ENCODE results near the gene TPTE2.
A peak's percentile ranks its signal among the peaks of the same experiment; 100 is the strongest.
"Not testable (repeated sequence)": the region's sequence is repeated elsewhere in the genome, so short reads cannot be mapped to it uniquely, and the experiment has no call there.

Gene TPTE2

GRCh38 chr13:19567820-19568534 is 6.6 kb upstream of the TPTE2 start:
- no peak for DNase-seq (ENCODE audit: low spot score)

GRCh38 chr13:19561585-19561984 is 253 bp upstream of the TPTE2 start:
- no peak for DNase-seq (ENCODE audit: low spot score)

- DNase-seq (ENCODE audit: low spot score): not testable (repeated sequence)
These were observed 660 bp downstream of the TPTE2 start for GRCh38 chr13:19560672-19561071.

GRCh38 chr13:19559739-19560138 is 1.6 kb downstream of the TPTE2 start:
- DNase-seq (ENCODE audit: low spot score): not testable (repeated sequence)

GRCh38 chr13:19557287-19557686 is 4.0 kb downstream of the TPTE2 start:
- DNase-seq (ENCODE audit: low spot score): not testable (repeated sequence)

GRCh38 chr13:19549245-19549644 is 12.1 kb downstream of the TPTE2 start:
- not testable (repeated sequence) for DNase-seq (ENCODE audit: low spot score)

- not testable (repeated sequence) for DNase-seq (ENCODE audit: low spot score)
These were observed 35.7 kb downstream of the TPTE2 start for GRCh38 chr13:19525634-19526033.

- no peak for DNase-seq (ENCODE audit: low spot score)
These were observed 42.3 kb downstream of the TPTE2 start for GRCh38 chr13:19519049-19519448.

GRCh38 chr13:19507623-19508022 is 53.7 kb downstream of the TPTE2 start:
- DNase-seq (ENCODE audit: low spot score): not testable (repeated sequence)

GRCh38 chr13:19460126-19460525 is 101.2 kb downstream of the TPTE2 start:
- DNase-seq (ENCODE audit: low spot score): not testable (repeated sequence)

GRCh38 chr13:19439056-19439686 is 122.2 kb downstream of the TPTE2 start:
- peak; percentile 57 for DNase-seq (ENCODE audit: low spot score)

GRCh38 chr13:19437780-19438179 is 123.6 kb downstream of the TPTE2 start:
- DNase-seq (ENCODE audit: low spot score): not testable (repeated sequence)

- DNase-seq (ENCODE audit: low spot score): not testable (repeated sequence)
These were observed 139.1 kb downstream of the TPTE2 start for GRCh38 chr13:19422236-19422635.

- DNase-seq (ENCODE audit: low spot score): not testable (repeated sequence)
These were observed 148.8 kb downstream of the TPTE2 start for GRCh38 chr13:19412494-19412893.

GRCh38 chr13:19382746-19383511 is 178.4 kb downstream of the TPTE2 start:
- DNase-seq (ENCODE audit: low spot score): not testable (repeated sequence)

- no peak for DNase-seq (ENCODE audit: low spot score)
These were observed 179.2 kb downstream of the TPTE2 start for GRCh38 chr13:19382111-19382510.

Measured in Ammon's horn (tissue), 1 donor.